COLO668 (cell line): Measurements from ENCODE around the gene RXRG.
A peak's percentile ranks its signal among the peaks of the same experiment; 100 is the strongest.

Experiments used
- DNase-seq: peaks from one replicate; lab custom pipeline; 2025; ENCODE audit not compliant: unreplicated experiment; lab: John Stamatoyannopoulos, UW

The RXRG gene

GRCh38 chr1:165411396-165411795, 33.5 kb downstream of the RXRG start:
- no peak for DNase-seq

- no peak for DNase-seq
Observed at GRCh38 chr1:165409657-165410358, 35.1 kb downstream of the RXRG start.

GRCh38 chr1:165408518-165408917, 36.4 kb downstream of the RXRG start:
- DNase-seq = peak; percentile 41

GRCh38 chr1:165407398-165407797, 37.5 kb downstream of the RXRG start:
- DNase-seq = no peak

GRCh38 chr1:165403835-165404482, 41.0 kb downstream of the RXRG start:
- DNase-seq = peak; percentile 30

- DNase-seq = no peak
Observed at GRCh38 chr1:165402517-165403111, 42.3 kb downstream of the RXRG start.

- no peak for DNase-seq
Observed at GRCh38 chr1:165397944-165398343, 47.0 kb downstream of the RXRG start.

- DNase-seq = no peak
Observed at GRCh38 chr1:165395901-165396300, 49.0 kb downstream of the RXRG start.

GRCh38 chr1:165395478-165395877, 49.4 kb downstream of the RXRG start:
- no peak for DNase-seq

- DNase-seq = peak; percentile 84
Observed at GRCh38 chr1:165392634-165393571, 52.0 kb downstream of the RXRG start.

GRCh38 chr1:165389609-165390008, 55.3 kb downstream of the RXRG start:
- DNase-seq = no peak

- DNase-seq = no peak
Observed at GRCh38 chr1:165387961-165388360, 57.0 kb downstream of the RXRG start.

GRCh38 chr1:165387505-165387904, 57.4 kb downstream of the RXRG start:
- DNase-seq = no peak

- DNase-seq = no peak
Observed at GRCh38 chr1:165383599-165384405, 61.1 kb downstream of the RXRG start.

GRCh38 chr1:165383067-165383466, 61.9 kb downstream of the RXRG start:
- no peak for DNase-seq

- no peak for DNase-seq
Observed at GRCh38 chr1:165381745-165382505, 63.0 kb downstream of the RXRG start.

GRCh38 chr1:165376811-165377311, 68.1 kb downstream of the RXRG start:
- no peak for DNase-seq

- DNase-seq = peak; percentile 60
Observed at GRCh38 chr1:165376041-165376810, 68.7 kb downstream of the RXRG start.

- no peak for DNase-seq
Observed at GRCh38 chr1:165375623-165376022, 69.3 kb downstream of the RXRG start.
